Mesendoderm (in vitro differentiated cells): ENCODE data around the gene MISP.
"Not testable (repeated sequence)": the region's sequence is repeated elsewhere in the genome, so short reads cannot be mapped to it uniquely, and the experiment has no call there.

Source experiments
- DNase-seq: peaks from one replicate; pipeline ENCODE4 v3.0.0; 2013
- H2AK5ac ChIP-seq: 2 replicates; pipeline ENCODE4 v1.6.1; 2013; ENCODE audit warnings: low read length, inconsistent platforms
- H2BK120ac ChIP-seq: 2 replicates; pipeline ENCODE4 v1.6.1; 2013; ENCODE audit warnings: low read depth, mild to moderate bottlenecking, low read length, moderate library complexity, mixed read lengths
- H2BK15ac ChIP-seq: replicated peaks from 2 replicates; pipeline ENCODE4 v1.6.1; 2013; ENCODE audit warnings: low read depth, mild to moderate bottlenecking, moderate library complexity
- H2BK5ac ChIP-seq: 2 replicates; pipeline ENCODE4 v1.6.1; 2013; ENCODE audit warnings: low read length, inconsistent platforms
- H3K18ac ChIP-seq: 2 replicates; pipeline ENCODE4 v1.6.1; 2013; ENCODE audit warnings: mild to moderate bottlenecking, low read length, mixed read lengths
- H3K23ac ChIP-seq: one replicate; pipeline ENCODE4 v1.6.1; 2013; ENCODE audit warnings: low read length
- H3K27ac ChIP-seq: 2 replicates; pipeline ENCODE4 v1.5.1; 2013; ENCODE audit warnings: low read depth, mild to moderate bottlenecking, inconsistent platforms, low read length, moderate library complexity
- H3K27me3 ChIP-seq: 2 replicates; pipeline ENCODE4 v1.6.1; 2013; ENCODE audit warnings: low read length, control low read depth, mild to moderate bottlenecking, inconsistent platforms; ENCODE audit not compliant: insufficient read depth, poor library complexity
- H3K36me3 ChIP-seq: 2 replicates; pipeline ENCODE4 v1.6.1; 2013; ENCODE audit warnings: low read length, inconsistent platforms; ENCODE audit not compliant: control insufficient read depth, insufficient read depth
- H3K4ac ChIP-seq: one replicate; pipeline ENCODE4 v1.6.1; 2013; ENCODE audit warnings: low read depth, mild to moderate bottlenecking, low read length, moderate library complexity
- H3K4me1 ChIP-seq: 2 replicates; pipeline ENCODE4 v1.6.1; 2013; ENCODE audit warnings: low read depth, low read length, inconsistent platforms; ENCODE audit not compliant: control insufficient read depth
- H3K4me2 ChIP-seq: 2 replicates; pipeline ENCODE4 v1.6.1; 2013; ENCODE audit warnings: low read length
- H3K4me3 ChIP-seq: 2 replicates; pipeline ENCODE4 v1.5.1; 2013; ENCODE audit warnings: mild to moderate bottlenecking, low read length
- H3K56ac ChIP-seq: one replicate; pipeline ENCODE4 v1.6.1; 2013; ENCODE audit warnings: low read length
- H3K79me1 ChIP-seq: 2 replicates; pipeline ENCODE4 v1.6.1; 2013; ENCODE audit warnings: low read length, inconsistent platforms
- H3K79me2 ChIP-seq: 2 replicates; pipeline ENCODE4 v1.6.1; 2013; ENCODE audit warnings: mild to moderate bottlenecking, low read length; ENCODE audit not compliant: control insufficient read depth, insufficient read depth
- H3K9ac ChIP-seq: 2 replicates; pipeline ENCODE4 v1.6.1; 2013; ENCODE audit warnings: low read length, inconsistent platforms
- H4K5ac ChIP-seq: one replicate; pipeline ENCODE4 v1.6.1; 2013; ENCODE audit warnings: low read length
- H4K8ac ChIP-seq: one replicate; pipeline ENCODE4 v1.6.1; 2013; ENCODE audit warnings: low read depth, mild to moderate bottlenecking, control low read depth, low read length, moderate library complexity
- WGBS: extraction: QIAGEN DNeasy Blood & Tissue Kit; methylation state at CpG from one replicate; pipeline ENCODE4 v1.1.7; 2013; ENCODE audit warnings: low lambda C conversion rate, missing lambda C conversion rate; ENCODE audit not compliant: insufficient coverage; ENCODE audit errors: extremely low coverage; 5-methylcytosine and 5-hydroxymethylcytosine counted together

The MISP gene

GRCh38 chr19:740816-741505, 10.0 kb upstream of the MISP start:
- H2AK5ac ChIP-seq, DNase-seq, H3K4ac ChIP-seq, H3K79me2 ChIP-seq, H2BK5ac ChIP-seq, H3K79me1 ChIP-seq, H3K18ac ChIP-seq, H2BK120ac ChIP-seq, H3K27me3 ChIP-seq, H3K4me3 ChIP-seq, H2BK15ac ChIP-seq, H3K9ac ChIP-seq, H4K5ac ChIP-seq, H3K56ac ChIP-seq, H3K23ac ChIP-seq, H4K8ac ChIP-seq, H3K4me1 ChIP-seq, H3K4me2 ChIP-seq, H3K36me3 ChIP-seq, H3K27ac ChIP-seq: not testable (repeated sequence)
- no CpG with 5 or more reads among the region's 16 CpGs for WGBS

DNA sequence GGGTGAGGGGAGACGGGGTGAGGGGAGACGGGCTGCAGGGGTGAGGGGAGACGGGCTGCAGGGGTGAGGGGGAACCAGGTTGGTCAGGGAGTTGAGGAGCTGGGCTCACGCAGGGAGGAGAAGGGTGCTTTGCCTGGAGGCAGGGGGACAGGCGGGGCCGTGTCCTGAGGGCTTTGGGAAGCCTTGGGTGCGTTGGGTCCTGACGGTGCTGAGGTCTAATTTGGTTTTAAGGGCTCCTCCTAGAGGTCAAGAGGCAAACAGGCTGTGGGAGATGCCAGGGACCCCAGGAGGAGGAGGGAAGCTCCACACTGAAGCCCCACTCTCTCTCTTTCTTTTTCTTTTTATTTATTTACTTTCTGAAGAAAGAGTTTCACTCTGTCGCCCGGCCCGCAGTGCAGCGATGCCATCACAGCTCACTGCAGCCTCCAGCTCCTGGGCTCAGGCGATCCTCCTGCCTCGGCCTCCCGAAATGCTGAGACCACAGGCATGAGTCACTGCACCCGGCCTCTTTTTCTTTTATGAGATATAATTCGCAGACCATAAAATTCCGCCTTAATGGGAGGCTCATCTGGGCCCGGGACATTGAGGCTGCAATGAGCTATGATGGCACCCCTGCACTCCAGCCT, 9.3 kb upstream of the MISP start:
- no peaks in the 10 kb centered on the region for H3K4me1 ChIP-seq
- no peak overlapping the region for H3K27ac ChIP-seq
- H3K4me3 ChIP-seq: no peak overlapping the region
- H3K79me2 ChIP-seq: no peaks in the 10 kb centered on the region
- H3K23ac ChIP-seq: no peak overlapping the region
- WGBS: no CpG with 5 or more reads among the region's 19 CpGs
- H4K8ac ChIP-seq: no peak overlapping the region
- H3K56ac ChIP-seq: no peak overlapping the region
- no peaks in the 10 kb centered on the region for H3K27me3 ChIP-seq
- no peak overlapping the region for H2BK120ac ChIP-seq
- H3K18ac ChIP-seq: no peak overlapping the region
- peak; percentile 85 for DNase-seq
- H2BK5ac ChIP-seq: no peak overlapping the region
- no peak overlapping the region for H3K9ac ChIP-seq
- H2BK15ac ChIP-seq: no peak overlapping the region
- H3K36me3 ChIP-seq: no peaks in the 10 kb centered on the region
- H2AK5ac ChIP-seq: no peak overlapping the region
- H3K4ac ChIP-seq: no peak overlapping the region
- no peaks in the 10 kb centered on the region for H3K79me1 ChIP-seq
- no peak overlapping the region for H3K4me2 ChIP-seq
- no peak overlapping the region for H4K5ac ChIP-seq

- Histone ChIP-seq H3K4ac (no peak overlapping the region), H4K5ac (no peak overlapping the region), H2AK5ac (no peak overlapping the region), H2BK5ac (no peak overlapping the region), H3K79me1 (no peaks in the 10 kb centered on the region), H4K8ac (no peak overlapping the region), H3K9ac (no peak overlapping the region), H3K27me3 (no peaks in the 10 kb centered on the region), H2BK15ac (no peak overlapping the region), H3K18ac (no peak overlapping the region), H2BK120ac (no peak overlapping the region), H3K27ac (no peak overlapping the region), H3K56ac (no peak overlapping the region), H3K79me2 (no peaks in the 10 kb centered on the region), H3K36me3 (no peaks in the 10 kb centered on the region), H3K4me3 (no peak overlapping the region), H3K4me2 (no peak overlapping the region), H3K4me1 (no peaks in the 10 kb centered on the region), H3K23ac (no peak overlapping the region)
- no CpG with 5 or more reads among the region's 24 CpGs for WGBS
- no peak for DNase-seq
Measured at GRCh38 chr19:742540-743075, 8.3 kb upstream of the MISP start.

GRCh38 chr19:743168-743687, 7.7 kb upstream of the MISP start:
- Histone ChIP-seq H3K4me2 (no peak overlapping the region), H3K4ac (no peak overlapping the region), H3K27ac (no peak overlapping the region), H3K4me1 (no peaks in the 10 kb centered on the region), H3K9ac (no peak overlapping the region), H3K79me1 (no peaks in the 10 kb centered on the region), H3K27me3 (no peaks in the 10 kb centered on the region), H2AK5ac (no peak overlapping the region), H3K4me3 (no peak overlapping the region), H3K79me2 (no peaks in the 10 kb centered on the region), H3K56ac (no peak overlapping the region), H3K18ac (no peak overlapping the region), H4K5ac (no peak overlapping the region), H3K23ac (no peak overlapping the region), H2BK5ac (no peak overlapping the region), H2BK120ac (no peak overlapping the region), H2BK15ac (no peak overlapping the region), H4K8ac (no peak overlapping the region), H3K36me3 (no peaks in the 10 kb centered on the region)
- no CpG with 5 or more reads among the region's 13 CpGs for WGBS
- peak; percentile 30 for DNase-seq

GRCh38 chr19:745138-745537, 5.8 kb upstream of the MISP start:
- WGBS: no CpG with 5 or more reads among the region's 7 CpGs
- not testable (repeated sequence) for H3K9ac ChIP-seq, H3K79me1 ChIP-seq, H3K4me2 ChIP-seq, H3K27me3 ChIP-seq, H4K8ac ChIP-seq, H2BK15ac ChIP-seq, H2BK120ac ChIP-seq, DNase-seq, H3K23ac ChIP-seq, H3K4me3 ChIP-seq, H3K79me2 ChIP-seq, H2BK5ac ChIP-seq, H3K56ac ChIP-seq, H3K36me3 ChIP-seq, H3K18ac ChIP-seq, H2AK5ac ChIP-seq, H3K4me1 ChIP-seq, H3K27ac ChIP-seq, H3K4ac ChIP-seq, H4K5ac ChIP-seq
